HEK293 (cell line): Measurements from ENCODE around the gene KRT7.
A peak's percentile ranks its signal among the peaks of the same experiment; 100 is the strongest.

Experiments used
- INSM2 ChIP-seq: fragments of 450-650 bp; formaldehyde crosslinking; IDR thresholded peaks from 2 replicates; pipeline ENCODE4 v1.5.1; 2016; ENCODE audit warnings: missing biosample characterization, missing genetic modification characterization
- KLF9 ChIP-seq: fragments of 450-650 bp; formaldehyde crosslinking; IDR thresholded peaks from 2 replicates; pipeline ENCODE4 v1.5.1; 2016; ENCODE audit warnings: missing biosample characterization, missing genetic modification characterization, low read depth
- MEIS1 ChIP-seq: sonication (generic); formaldehyde crosslinking; IDR thresholded peaks from 2 replicates; pipeline ENCODE4 v1.8.1; 2022; ENCODE audit warnings: missing genetic modification reagents, mild to moderate bottlenecking, borderline replicate concordance
- PRDM4 ChIP-seq: fragments of 450-650 bp; formaldehyde crosslinking; IDR thresholded peaks from 2 replicates; pipeline ENCODE4 v1.5.1; 2017; ENCODE audit warnings: missing biosample characterization, missing genetic modification characterization
- SCRT2 ChIP-seq: fragments of 450-650 bp; formaldehyde crosslinking; IDR thresholded peaks from 2 replicates; pipeline ENCODE4 v1.5.1; 2016; ENCODE audit warnings: missing biosample characterization, missing genetic modification characterization
- SP7 ChIP-seq: fragments of 450-650 bp; formaldehyde crosslinking; IDR thresholded peaks from 2 replicates; pipeline ENCODE4 v1.5.1; 2016; ENCODE audit warnings: missing biosample characterization, missing genetic modification characterization
- YY2 ChIP-seq: fragments of 450-650 bp; formaldehyde crosslinking; IDR thresholded peaks from 2 replicates; pipeline ENCODE4 v1.5.1; 2016; ENCODE audit warnings: missing biosample characterization, missing genetic modification characterization
- ZBTB8A ChIP-seq: fragments of 450-650 bp; formaldehyde crosslinking; IDR thresholded peaks from 2 replicates; pipeline ENCODE4 v1.5.1; 2016; ENCODE audit warnings: missing biosample characterization, missing genetic modification characterization
- ZNF148 ChIP-seq: fragments of 450-650 bp; formaldehyde crosslinking; IDR thresholded peaks from 2 replicates; pipeline ENCODE4 v1.5.0; 2017; ENCODE audit warnings: missing biosample characterization, missing genetic modification characterization, borderline replicate concordance
- ZNF157 ChIP-seq: fragments of 450-650 bp; formaldehyde crosslinking; IDR thresholded peaks from 2 replicates; pipeline ENCODE4 v1.5.1; 2016; ENCODE audit warnings: missing biosample characterization, missing genetic modification characterization
- ZNF211 ChIP-seq: fragments of 450-650 bp; formaldehyde crosslinking; IDR thresholded peaks from 2 replicates; pipeline ENCODE4 v1.5.1; 2016; ENCODE audit warnings: low read depth, missing biosample characterization, missing genetic modification characterization
- ZNF214 ChIP-seq: fragments of 450-650 bp; formaldehyde crosslinking; IDR thresholded peaks from 2 replicates; pipeline ENCODE4 v1.5.1; 2017; ENCODE audit warnings: missing biosample characterization, mild to moderate bottlenecking, missing genetic modification characterization, borderline replicate concordance
- ZNF24 ChIP-seq: fragments of 450-650 bp; formaldehyde crosslinking; IDR thresholded peaks from 2 replicates; pipeline ENCODE4 v1.5.1; 2016; ENCODE audit warnings: missing biosample characterization, missing genetic modification characterization
- ZNF366 ChIP-seq: fragments of 450-650 bp; formaldehyde crosslinking; conservative IDR thresholded peaks from 2 replicates; pipeline ENCODE4 v1.5.1; 2016; ENCODE audit warnings: missing biosample characterization, missing genetic modification characterization
- ZNF391 ChIP-seq: fragments of 450-650 bp; formaldehyde crosslinking; IDR thresholded peaks from 2 replicates; pipeline ENCODE4 v1.5.1; 2016; ENCODE audit warnings: low read depth, missing biosample characterization, missing genetic modification characterization, borderline replicate concordance
- ZNF398 ChIP-seq: fragments of 450-650 bp; formaldehyde crosslinking; IDR thresholded peaks from 2 replicates; pipeline ENCODE4 v1.5.1; 2017; ENCODE audit warnings: missing biosample characterization, missing genetic modification characterization
- ZNF433 ChIP-seq: fragments of 450-650 bp; formaldehyde crosslinking; IDR thresholded peaks from 2 replicates; pipeline ENCODE4 v1.5.1; 2016; ENCODE audit warnings: missing biosample characterization, missing genetic modification characterization, low read depth
- ZNF473 ChIP-seq: fragments of 450-650 bp; formaldehyde crosslinking; IDR thresholded peaks from 2 replicates; pipeline ENCODE4 v1.5.1; 2017; ENCODE audit warnings: missing biosample characterization, missing genetic modification characterization
- ZNF560 ChIP-seq: fragments of 450-650 bp; formaldehyde crosslinking; IDR thresholded peaks from 2 replicates; pipeline ENCODE4 v1.5.1; 2017; ENCODE audit warnings: missing biosample characterization, missing genetic modification characterization, borderline replicate concordance
- ZNF704 ChIP-seq: fragments of 450-650 bp; formaldehyde crosslinking; IDR thresholded peaks from 2 replicates; pipeline ENCODE4 v1.5.1; 2016; ENCODE audit warnings: missing biosample characterization, missing genetic modification characterization
- ZNF707 ChIP-seq: fragments of 450-650 bp; formaldehyde crosslinking; IDR thresholded peaks from 2 replicates; pipeline ENCODE4 v1.5.1; 2016; ENCODE audit warnings: missing biosample characterization, missing genetic modification characterization
- ZNF792 ChIP-seq: fragments of 450-650 bp; formaldehyde crosslinking; IDR thresholded peaks from 2 replicates; pipeline ENCODE4 v1.5.1; 2016; ENCODE audit warnings: missing biosample characterization, missing genetic modification characterization
- ZNF843 ChIP-seq: fragments of 450-650 bp; formaldehyde crosslinking; IDR thresholded peaks from 2 replicates; pipeline ENCODE4 v1.5.1; 2016; ENCODE audit warnings: missing biosample characterization, missing genetic modification characterization
- ZSCAN16 ChIP-seq: fragments of 450-650 bp; formaldehyde crosslinking; IDR thresholded peaks from 2 replicates; pipeline ENCODE4 v1.5.1; 2016; ENCODE audit warnings: missing biosample characterization, missing genetic modification characterization
- ZSCAN18 ChIP-seq: fragments of 450-650 bp; formaldehyde crosslinking; IDR thresholded peaks from 2 replicates; pipeline ENCODE4 v1.5.1; 2016; ENCODE audit warnings: missing biosample characterization, missing genetic modification characterization
- ZSCAN4 ChIP-seq: fragments of 450-650 bp; formaldehyde crosslinking; IDR thresholded peaks from 2 replicates; pipeline ENCODE4 v1.5.1; 2017; ENCODE audit warnings: missing biosample characterization, missing genetic modification characterization

The KRT7 gene

GRCh38 chr12:52203079-52203921 lies 29.7 kb upstream of the KRT7 start (continued):
- peak; percentile 70; the same call in 1 of the 2 replicates for TF ChIP-seq ZNF148 (tag by site-specific recombination)
- TF ChIP-seq ZNF214 (tag by site-specific recombination), result no peak
- TF ChIP-seq ZNF398 (tag by site-specific recombination), result peak; percentile 93
- no peak for TF ChIP-seq ZNF707 (tag by site-specific recombination)
- peak; percentile 80 for TF ChIP-seq YY2 (tag by site-specific recombination)
- TF ChIP-seq ZNF843, result peak; percentile 65; the same call in 1 of the 2 replicates
- TF ChIP-seq ZNF211, result 0 out of 2 replicates have a peak, but pooled peaks have one; percentile 35
- TF ChIP-seq SCRT2 (tag by site-specific recombination), result 0 out of 2 replicates have a peak, but pooled peaks have one; percentile 13
- peak; percentile 39; the same call in 1 of the 2 replicates for TF ChIP-seq ZSCAN18 (tag by site-specific recombination)
- TF ChIP-seq PRDM4 (tag by site-specific recombination), result no peak
- peak; percentile 83 for TF ChIP-seq ZNF366 (tag by site-specific recombination)
- TF ChIP-seq ZNF792 (tag by site-specific recombination), result peak; percentile 31; the same call in 1 of the 2 replicates
- TF ChIP-seq ZNF24, result peak; percentile 87
- no peak for TF ChIP-seq ZNF433
- TF ChIP-seq ZNF157 (tag by site-specific recombination), result no peak
- peak; percentile 69; the same call in 1 of the 2 replicates for TF ChIP-seq INSM2 (tag by site-specific recombination)
- TF ChIP-seq ZNF704 (tag by site-specific recombination), result no peak
- TF ChIP-seq MEIS1 (CRISPR knock-in tag), result no peak
- TF ChIP-seq ZBTB8A (tag by site-specific recombination), result no peak
- peak; percentile 99 for TF ChIP-seq SP7 (tag by site-specific recombination)
- no peak for TF ChIP-seq ZSCAN16 (tag by site-specific recombination)
- peak; percentile 71 for TF ChIP-seq ZSCAN4
- peak; percentile 96 for TF ChIP-seq KLF9 (tag by site-specific recombination)
- 0 out of 2 replicates have a peak, but pooled peaks have one; percentile 56 for TF ChIP-seq ZNF473 (tag by site-specific recombination)
- TF ChIP-seq ZNF391 (tag by site-specific recombination), result no peak
- no peak for TF ChIP-seq ZNF560 (tag by site-specific recombination)
